WTC11 (cell line): ENCODE data around the gene ANKRD27.

Experiments used
- NR1H2 ChIP-seq: sonication (generic); formaldehyde crosslinking; IDR thresholded peaks from 2 replicates; pipeline ENCODE4 v1.9.0; 2021; ENCODE audit warnings: mild to moderate bottlenecking, moderate library complexity, missing genetic modification reagents
- TF ChIP-seq, protein P1 (sequence below): sonication (generic); formaldehyde crosslinking; IDR thresholded peaks from 2 replicates; pipeline ENCODE4 v1.8.0; 2022; ENCODE audit warnings: mild to moderate bottlenecking, missing genetic modification reagents
- TF ChIP-seq, protein P2 (sequence below): sonication (generic); formaldehyde crosslinking; IDR thresholded peaks from 2 replicates; pipeline ENCODE4 v1.8.1; 2023; ENCODE audit warnings: mild to moderate bottlenecking, missing genetic modification reagents, moderate library complexity

DNA sequence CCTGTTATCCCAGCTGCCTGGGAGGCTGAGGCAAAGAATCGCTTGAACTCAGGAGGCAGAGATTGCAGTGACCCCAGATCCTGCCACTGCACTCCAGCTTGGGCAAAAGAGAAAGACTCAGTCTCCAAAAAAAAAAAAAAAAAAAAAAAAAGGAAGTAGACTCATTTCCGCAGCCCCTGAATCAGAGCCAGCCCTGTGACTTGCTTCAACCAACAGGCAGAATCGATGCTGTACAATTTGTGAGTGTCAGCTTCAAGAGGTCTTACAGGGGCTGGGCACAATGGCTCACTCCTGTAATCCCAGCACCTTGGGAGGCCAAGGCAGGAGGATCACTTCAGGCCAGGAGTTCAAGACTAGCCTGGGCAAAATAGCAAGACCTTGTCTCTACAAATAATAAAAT lies 12.8 kb downstream of the ANKRD27 start:
- TF ChIP-seq NR1H2 (CRISPR knock-in tag), result no peak
- TF ChIP-seq, protein P1, sequence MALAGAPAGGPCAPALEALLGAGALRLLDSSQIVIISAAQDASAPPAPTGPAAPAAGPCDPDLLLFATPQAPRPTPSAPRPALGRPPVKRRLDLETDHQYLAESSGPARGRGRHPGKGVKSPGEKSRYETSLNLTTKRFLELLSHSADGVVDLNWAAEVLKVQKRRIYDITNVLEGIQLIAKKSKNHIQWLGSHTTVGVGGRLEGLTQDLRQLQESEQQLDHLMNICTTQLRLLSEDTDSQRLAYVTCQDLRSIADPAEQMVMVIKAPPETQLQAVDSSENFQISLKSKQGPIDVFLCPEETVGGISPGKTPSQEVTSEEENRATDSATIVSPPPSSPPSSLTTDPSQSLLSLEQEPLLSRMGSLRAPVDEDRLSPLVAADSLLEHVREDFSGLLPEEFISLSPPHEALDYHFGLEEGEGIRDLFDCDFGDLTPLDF (CRISPR knock-in tag), result no peak
- TF ChIP-seq, protein P2, sequence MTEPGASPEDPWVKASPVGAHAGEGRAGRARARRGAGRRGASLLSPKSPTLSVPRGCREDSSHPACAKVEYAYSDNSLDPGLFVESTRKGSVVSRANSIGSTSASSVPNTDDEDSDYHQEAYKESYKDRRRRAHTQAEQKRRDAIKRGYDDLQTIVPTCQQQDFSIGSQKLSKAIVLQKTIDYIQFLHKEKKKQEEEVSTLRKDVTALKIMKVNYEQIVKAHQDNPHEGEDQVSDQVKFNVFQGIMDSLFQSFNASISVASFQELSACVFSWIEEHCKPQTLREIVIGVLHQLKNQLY (CRISPR knock-in tag), result no peak
